Measurements from ENCODE around the gene IL19.

Gene IL19

DNA sequence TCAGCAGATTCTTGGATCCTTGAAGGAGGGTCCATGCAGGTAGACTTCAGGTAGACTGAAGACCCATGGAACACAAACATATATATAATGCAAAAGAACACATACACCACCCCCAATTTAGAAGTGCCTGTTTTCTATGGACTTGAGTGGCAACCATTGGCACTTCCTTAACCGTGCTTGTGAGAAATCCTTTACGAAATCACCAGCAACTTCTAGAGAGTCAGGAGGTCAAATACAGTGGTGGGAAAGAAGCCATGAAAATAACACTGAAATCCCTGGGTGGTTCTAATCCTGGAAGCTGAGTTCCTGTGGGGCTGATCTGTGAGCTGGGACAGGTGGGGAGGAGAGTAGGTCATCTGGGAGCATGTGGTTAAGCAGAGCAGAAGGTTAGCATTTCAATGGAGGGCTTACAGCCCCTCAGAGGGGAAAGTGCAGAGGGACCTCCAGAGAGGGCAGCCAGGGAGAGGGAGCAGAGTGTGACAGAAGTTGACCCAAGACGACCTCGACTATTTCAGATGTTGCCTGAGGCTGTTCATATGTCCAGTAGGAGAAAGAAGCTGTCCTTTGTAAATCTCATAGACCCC is 14.7 kb downstream of the IL19 start:
- TF ChIP-seq MYC (IDR thresholded peaks at IDR 0.05; ENCODE audit: low read depth, low read length) (no peak), POLR2A (IDR thresholded peaks at IDR 0.05; ENCODE audit: extremely low read depth, insufficient read length) (no peak), MAX (IDR thresholded peaks at IDR 0.05; ENCODE audit: low read depth, low read length) (no peak), CTCF (IDR thresholded peaks at IDR 0.05; ENCODE audit: low read depth, low read length) (no peak)
- no peak overlapping the region for H3K4me3 ChIP-seq (ENCODE audit: low read depth, low read length)
- DNase-seq (ENCODE audit: low read depth): peak; percentile 48

- TF ChIP-seq MAX (IDR thresholded peaks at IDR 0.05; ENCODE audit: low read depth, low read length) (no peak), CTCF (IDR thresholded peaks at IDR 0.05; ENCODE audit: low read depth, low read length) (no peak), MYC (IDR thresholded peaks at IDR 0.05; ENCODE audit: low read depth, low read length) (no peak), POLR2A (IDR thresholded peaks at IDR 0.05; ENCODE audit: extremely low read depth, insufficient read length) (no peak)
- no peak overlapping the region for H3K4me3 ChIP-seq (ENCODE audit: low read depth, low read length)
- no peak for DNase-seq (ENCODE audit: low read depth)
Observed at GRCh38 chr1:206786212-206786886, 15.8 kb downstream of the IL19 start.

DNA sequence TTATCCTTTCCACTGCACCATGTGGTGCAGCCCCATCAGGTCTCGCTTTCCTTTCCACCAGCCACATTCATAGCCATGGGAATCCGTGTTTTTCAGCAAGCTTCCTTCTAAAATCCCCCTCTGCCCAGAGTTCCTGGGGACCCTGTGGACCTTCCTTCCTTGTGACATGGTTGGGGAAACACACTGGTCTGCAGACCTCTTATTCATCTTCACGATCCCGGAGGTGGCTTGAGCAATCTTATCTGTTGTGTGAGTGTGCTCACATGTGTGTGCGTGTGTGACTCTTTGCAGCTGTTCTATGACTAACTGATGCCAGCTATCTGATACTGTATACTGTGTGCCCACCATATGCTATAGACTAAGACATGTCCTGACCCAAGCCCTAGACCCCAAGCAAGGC is 17.3 kb downstream of the IL19 start:
- no peak for DNase-seq (ENCODE audit: low read depth)
- TF ChIP-seq MAX (IDR thresholded peaks at IDR 0.05; ENCODE audit: low read depth, low read length) (no peak), POLR2A (IDR thresholded peaks at IDR 0.05; ENCODE audit: extremely low read depth, insufficient read length) (no peak), MYC (IDR thresholded peaks at IDR 0.05; ENCODE audit: low read depth, low read length) (no peak), CTCF (IDR thresholded peaks at IDR 0.05; ENCODE audit: low read depth, low read length) (no peak)
- no peak overlapping the region for H3K4me3 ChIP-seq (ENCODE audit: low read depth, low read length)

- TF ChIP-seq POLR2A (IDR thresholded peaks at IDR 0.05; ENCODE audit: extremely low read depth, insufficient read length): no peak
- no peak for TF ChIP-seq MYC (IDR thresholded peaks at IDR 0.05; ENCODE audit: low read depth, low read length)
- no peak for TF ChIP-seq CTCF (IDR thresholded peaks at IDR 0.05; ENCODE audit: low read depth, low read length)
- TF ChIP-seq MAX (IDR thresholded peaks at IDR 0.05; ENCODE audit: low read depth, low read length): no peak
- H3K4me3 ChIP-seq (ENCODE audit: low read depth, low read length): no peak overlapping the region
- no peak for DNase-seq (ENCODE audit: low read depth)
Observed at GRCh38 chr1:206788487-206789050, 18.0 kb downstream of the IL19 start.

DNA sequence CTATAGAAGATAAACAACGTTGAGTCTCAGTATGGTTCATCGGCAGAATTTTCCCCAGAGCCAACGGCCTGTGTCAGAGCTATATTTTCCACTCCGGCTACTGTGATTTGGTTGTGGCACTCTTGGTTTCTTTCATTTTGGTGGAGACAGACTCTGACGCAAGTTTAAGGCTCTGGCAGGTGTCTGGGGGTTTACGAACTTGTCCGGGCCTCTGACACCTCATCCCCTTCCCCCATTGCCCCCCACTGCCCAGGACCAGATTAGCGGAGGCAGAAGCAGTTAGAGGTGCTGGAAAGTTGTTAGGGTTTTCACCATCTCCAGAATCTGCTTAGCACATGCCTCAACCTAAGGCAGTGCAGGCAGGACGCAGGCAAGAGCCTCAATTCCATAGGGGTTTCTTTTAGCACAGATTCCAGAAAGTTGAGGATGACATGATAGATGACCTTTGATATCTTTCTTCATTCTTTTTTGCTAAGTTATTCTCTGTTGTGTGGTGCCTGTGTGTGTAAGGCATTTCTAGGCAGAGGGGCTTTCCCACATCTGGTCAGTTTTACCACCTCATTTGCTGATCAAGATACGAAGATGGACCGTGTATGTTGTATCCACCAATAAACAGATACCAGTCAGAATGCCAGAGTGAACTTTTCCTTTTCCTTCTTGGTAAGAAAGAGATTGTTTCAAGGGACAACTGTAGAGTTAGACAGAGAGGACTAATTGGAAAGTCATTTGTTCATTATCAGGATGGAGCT is 20.1 kb downstream of the IL19 start:
- TF ChIP-seq MAX (IDR thresholded peaks at IDR 0.05; ENCODE audit: low read depth, low read length): no peak
- TF ChIP-seq CTCF (IDR thresholded peaks at IDR 0.05; ENCODE audit: low read depth, low read length): no peak
- no peak for TF ChIP-seq POLR2A (IDR thresholded peaks at IDR 0.05; ENCODE audit: extremely low read depth, insufficient read length)
- TF ChIP-seq MYC (IDR thresholded peaks at IDR 0.05; ENCODE audit: low read depth, low read length): no peak
- H3K4me3 ChIP-seq (ENCODE audit: low read depth, low read length): no peak overlapping the region
- no peak for DNase-seq (ENCODE audit: low read depth)

Measured in NB4 (cell line).